ENCODE measurements around the gene KIF26A. TPM values are rescaled to one million over a fixed set of nuclear protein-coding genes. Genes with fewer than 3 reads are reported as not detected.

Gene KIF26A
- total RNA-seq, 1 experiment from 2014 or later, result 0.92 TPM

- Histone ChIP-seq H3K27me3 (no peaks in the 10 kb centered on the region), H3K4me3 (no peak overlapping the region), H3K36me3 (no peaks in the 10 kb centered on the region), H3K9me3 (no peaks in the 10 kb centered on the region)
- no peak for DNase-seq
These were observed 20.2 kb upstream of the KIF26A start for GRCh38 chr14:104118006-104118844.

- Histone ChIP-seq H3K36me3 (no peaks in the 10 kb centered on the region), H3K4me3 (no peak overlapping the region), H3K27me3 (no peaks in the 10 kb centered on the region), H3K9me3 (0 out of 2 replicates have a peak, but pooled peaks cover 4% of the 10 kb centered on the region)
- DNase-seq, result no peak
These were observed 19.3 kb upstream of the KIF26A start for GRCh38 chr14:104119119-104119487.

- no peaks in the 10 kb centered on the region for H3K27me3 ChIP-seq
- 0 out of 2 replicates have a peak, but pooled peaks cover 4% of the 10 kb centered on the region for H3K9me3 ChIP-seq
- no peaks in the 10 kb centered on the region for H3K36me3 ChIP-seq
- no peak for DNase-seq
- no peak overlapping the region for H3K4me3 ChIP-seq
These were observed 18.7 kb upstream of the KIF26A start for GRCh38 chr14:104119488-104120251.

DNA sequence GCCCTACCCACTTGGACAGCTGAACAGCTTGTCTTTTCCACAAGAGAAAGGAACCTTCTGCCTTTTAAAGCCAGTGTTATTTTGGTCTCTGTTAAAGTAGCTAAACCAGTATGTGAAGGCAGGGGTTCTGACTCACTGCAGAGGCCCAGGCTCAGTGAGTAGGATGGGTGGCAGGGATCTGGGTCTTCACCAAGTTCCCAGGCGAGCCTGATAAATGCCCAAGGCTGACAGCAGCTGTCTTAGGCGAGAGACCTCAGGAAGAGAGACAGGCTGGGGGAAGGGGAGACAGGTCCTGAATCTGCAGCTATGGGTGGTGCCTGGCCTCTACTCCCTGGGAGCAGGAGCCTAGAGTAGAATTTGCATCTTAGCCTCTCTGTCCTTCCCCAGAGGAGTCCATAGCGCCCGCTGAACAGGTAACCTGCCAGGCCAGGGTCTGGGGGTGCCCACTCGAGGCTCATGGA lies 18.1 kb upstream of the KIF26A start:
- H3K36me3 ChIP-seq, result no peaks in the 10 kb centered on the region

GRCh38 chr14:104121142-104121541 lies 17.2 kb upstream of the KIF26A start:
- no peak for DNase-seq
- Histone ChIP-seq H3K9me3 (peaks cover 8% of the 10 kb centered on the region; the same call in 1 of the 2 replicates), H3K27me3 (no peaks in the 10 kb centered on the region), H3K36me3 (no peaks in the 10 kb centered on the region), H3K4me3 (no peak overlapping the region)

More for the DNA sequence above, 18.1 kb upstream of the KIF26A start:
- no peaks in the 10 kb centered on the region for H3K27me3 ChIP-seq
- H3K4me3 ChIP-seq, result no peak overlapping the region
- no peak for DNase-seq
- peaks cover 8% of the 10 kb centered on the region; the same call in 1 of the 2 replicates for H3K9me3 ChIP-seq

- Histone ChIP-seq H3K4me3 (no peak overlapping the region), H3K36me3 (no peaks in the 10 kb centered on the region), H3K27me3 (no peaks in the 10 kb centered on the region), H3K9me3 (peaks cover 8% of the 10 kb centered on the region; the same call in 1 of the 2 replicates)
- DNase-seq, result no peak
These were observed 14.5 kb upstream of the KIF26A start for GRCh38 chr14:104123879-104124278.

GRCh38 chr14:104125011-104125410 lies 13.4 kb upstream of the KIF26A start:
- no peak for DNase-seq
- no peak overlapping the region for H3K4me3 ChIP-seq
- H3K9me3 ChIP-seq, result peaks cover 12% of the 10 kb centered on the region; the same call in 1 of the 2 replicates
- H3K27me3 ChIP-seq, result no peaks in the 10 kb centered on the region
- no peaks in the 10 kb centered on the region for H3K36me3 ChIP-seq

- no peaks in the 10 kb centered on the region for H3K36me3 ChIP-seq
- no peak for DNase-seq
- peaks cover 12% of the 10 kb centered on the region; the same call in 1 of the 2 replicates for H3K9me3 ChIP-seq
- no peak overlapping the region for H3K4me3 ChIP-seq
- no peaks in the 10 kb centered on the region for H3K27me3 ChIP-seq
These were observed 11.6 kb upstream of the KIF26A start for GRCh38 chr14:104126753-104127152.

DNA sequence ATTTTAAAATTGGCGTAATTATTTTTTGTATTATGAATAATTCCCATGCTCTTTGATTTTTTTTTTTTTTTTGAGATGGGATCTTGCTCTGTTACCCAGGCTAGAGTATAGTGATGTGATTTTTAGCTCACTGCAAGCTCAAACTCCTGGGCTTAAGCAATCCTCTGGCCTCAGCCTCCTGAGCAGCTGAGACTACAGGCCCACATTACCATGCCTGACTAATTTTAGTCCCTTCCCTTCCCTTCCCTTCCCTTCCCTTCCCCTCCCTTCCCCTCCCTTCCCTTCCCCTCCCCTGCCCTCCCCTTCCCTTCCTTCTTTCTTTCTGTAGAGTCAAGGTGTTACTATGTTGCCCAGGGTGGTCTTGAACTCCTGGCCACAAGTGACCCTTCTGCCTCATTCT lies 9.4 kb upstream of the KIF26A start:
- H3K9me3 ChIP-seq, result peaks cover 10% of the 10 kb centered on the region; the same call in 1 of the 2 replicates
- H3K4me3 ChIP-seq, result no peak overlapping the region
- no peak for DNase-seq
- no peaks in the 10 kb centered on the region for H3K36me3 ChIP-seq
- no peaks in the 10 kb centered on the region for H3K27me3 ChIP-seq

- no peaks in the 10 kb centered on the region for H3K36me3 ChIP-seq
- no peak for DNase-seq
- peaks cover 8% of the 10 kb centered on the region; the same call in 1 of the 2 replicates for H3K9me3 ChIP-seq
- no peak overlapping the region for H3K4me3 ChIP-seq
- no peaks in the 10 kb centered on the region for H3K27me3 ChIP-seq
These were observed 8.8 kb upstream of the KIF26A start for GRCh38 chr14:104129556-104129955.

DNA sequence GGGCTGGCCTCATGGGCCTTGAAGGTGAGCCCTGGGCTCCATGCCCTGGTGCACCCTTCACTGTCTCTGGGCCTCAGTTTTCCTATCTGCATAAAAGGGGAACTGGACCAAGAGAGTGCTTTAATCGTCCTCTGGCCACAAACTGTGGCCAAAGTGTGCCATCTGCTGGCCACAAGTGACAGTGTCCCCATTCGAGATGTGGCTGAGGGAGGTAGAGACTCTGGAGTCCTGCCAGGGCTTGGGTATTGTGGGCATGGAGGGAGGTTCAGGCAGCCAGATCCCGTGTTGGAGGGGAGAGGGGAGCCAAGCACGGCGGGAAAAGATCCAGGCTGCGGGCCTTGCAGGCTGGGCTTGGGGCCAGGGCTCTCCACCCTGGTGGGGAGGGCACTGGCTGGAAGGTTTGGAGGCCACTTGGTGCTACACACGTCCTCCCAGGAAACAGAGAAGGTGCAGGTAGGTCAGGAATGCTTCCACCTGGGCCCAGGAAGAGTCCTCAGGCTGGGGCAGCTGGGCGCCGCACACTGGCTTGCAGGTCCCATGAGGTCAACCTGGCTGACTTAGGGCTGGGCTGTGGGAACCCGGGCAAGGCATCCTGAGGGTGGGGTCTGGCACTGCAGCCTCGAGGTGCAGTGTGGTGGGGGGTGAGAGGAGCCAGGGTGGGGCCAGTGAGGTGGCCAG lies 7.3 kb upstream of the KIF26A start:
- H3K27me3 ChIP-seq, result no peaks in the 10 kb centered on the region
- 0 out of 2 replicates have a peak, but pooled peaks cover 4% of the 10 kb centered on the region for H3K9me3 ChIP-seq
- no peak overlapping the region for H3K4me3 ChIP-seq
- no peaks in the 10 kb centered on the region for H3K36me3 ChIP-seq
- no peak for DNase-seq

DNA sequence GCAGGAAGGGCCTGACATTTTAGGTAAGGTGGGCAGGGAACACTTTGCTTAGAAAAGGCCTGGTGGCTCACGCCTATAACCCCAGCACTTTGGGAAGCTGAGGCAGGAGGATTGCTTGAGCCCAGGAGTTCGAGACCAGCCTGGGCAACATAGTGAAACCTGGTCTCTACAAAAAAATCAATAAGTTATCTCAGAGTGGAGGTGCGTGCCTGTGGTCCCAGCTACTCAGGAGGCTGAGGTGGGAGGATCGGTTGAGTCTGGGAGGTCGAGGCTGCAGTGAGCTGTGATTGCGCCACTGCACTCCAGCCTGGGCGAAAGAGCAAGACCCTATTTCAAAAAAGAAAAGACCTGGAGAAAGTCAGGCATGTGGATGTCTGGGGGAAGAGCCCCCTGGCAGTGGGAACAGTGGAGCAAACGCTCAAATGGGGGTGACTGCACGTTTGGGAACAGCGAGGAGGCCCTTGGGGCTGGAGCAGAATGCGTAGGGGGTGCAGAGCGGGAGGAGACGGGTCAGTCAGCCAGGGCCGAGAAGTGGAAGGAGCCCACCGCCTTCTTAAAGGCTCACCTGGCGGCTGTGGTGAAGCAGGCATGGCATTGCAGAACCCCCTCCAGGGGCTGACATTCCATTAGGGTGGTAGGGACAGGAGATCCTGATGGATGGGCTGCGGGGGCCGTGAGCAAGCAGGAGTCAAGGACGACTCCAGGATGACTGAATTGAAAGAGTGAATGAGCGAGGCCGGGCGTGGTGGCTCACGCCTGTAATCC lies 6.2 kb upstream of the KIF26A start:
- H3K9me3 ChIP-seq, result 0 out of 2 replicates have a peak, but pooled peaks cover 4% of the 10 kb centered on the region
- H3K27me3 ChIP-seq, result peaks cover 7% of the 10 kb centered on the region
- H3K4me3 ChIP-seq, result no peak overlapping the region
- no peaks in the 10 kb centered on the region for H3K36me3 ChIP-seq
- no peak for DNase-seq

DNA sequence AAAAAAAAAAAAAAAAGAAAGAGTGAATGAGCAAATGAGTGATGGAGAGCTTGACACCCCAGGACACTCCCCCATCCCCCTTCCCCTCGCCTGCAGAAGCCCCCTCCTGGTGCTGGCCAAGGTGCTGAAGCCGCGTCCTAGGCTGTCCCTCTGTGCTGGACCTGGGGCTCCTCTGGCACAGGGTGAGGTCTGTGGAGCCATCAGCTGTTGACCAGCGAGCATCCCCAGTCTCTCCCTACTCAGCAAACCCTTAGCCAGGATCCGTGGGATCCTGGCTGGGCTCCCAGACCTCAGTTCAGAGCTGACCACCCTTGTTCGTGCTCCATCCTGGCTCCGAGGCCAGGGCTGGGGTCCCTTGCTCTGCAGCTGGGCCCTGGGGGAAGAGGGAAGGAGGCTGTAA lies 5.4 kb upstream of the KIF26A start:
- Histone ChIP-seq H3K27me3 (peaks cover 10% of the 10 kb centered on the region), H3K9me3 (0 out of 2 replicates have a peak, but pooled peaks cover 4% of the 10 kb centered on the region), H3K36me3 (no peaks in the 10 kb centered on the region), H3K4me3 (no peak overlapping the region)
- DNase-seq, result no peak

- Histone ChIP-seq H3K27me3 (peaks cover 10% of the 10 kb centered on the region), H3K4me3 (no peak overlapping the region)
- no peak for DNase-seq
These were observed 4.9 kb upstream of the KIF26A start for GRCh38 chr14:104133496-104133895.

DNA sequence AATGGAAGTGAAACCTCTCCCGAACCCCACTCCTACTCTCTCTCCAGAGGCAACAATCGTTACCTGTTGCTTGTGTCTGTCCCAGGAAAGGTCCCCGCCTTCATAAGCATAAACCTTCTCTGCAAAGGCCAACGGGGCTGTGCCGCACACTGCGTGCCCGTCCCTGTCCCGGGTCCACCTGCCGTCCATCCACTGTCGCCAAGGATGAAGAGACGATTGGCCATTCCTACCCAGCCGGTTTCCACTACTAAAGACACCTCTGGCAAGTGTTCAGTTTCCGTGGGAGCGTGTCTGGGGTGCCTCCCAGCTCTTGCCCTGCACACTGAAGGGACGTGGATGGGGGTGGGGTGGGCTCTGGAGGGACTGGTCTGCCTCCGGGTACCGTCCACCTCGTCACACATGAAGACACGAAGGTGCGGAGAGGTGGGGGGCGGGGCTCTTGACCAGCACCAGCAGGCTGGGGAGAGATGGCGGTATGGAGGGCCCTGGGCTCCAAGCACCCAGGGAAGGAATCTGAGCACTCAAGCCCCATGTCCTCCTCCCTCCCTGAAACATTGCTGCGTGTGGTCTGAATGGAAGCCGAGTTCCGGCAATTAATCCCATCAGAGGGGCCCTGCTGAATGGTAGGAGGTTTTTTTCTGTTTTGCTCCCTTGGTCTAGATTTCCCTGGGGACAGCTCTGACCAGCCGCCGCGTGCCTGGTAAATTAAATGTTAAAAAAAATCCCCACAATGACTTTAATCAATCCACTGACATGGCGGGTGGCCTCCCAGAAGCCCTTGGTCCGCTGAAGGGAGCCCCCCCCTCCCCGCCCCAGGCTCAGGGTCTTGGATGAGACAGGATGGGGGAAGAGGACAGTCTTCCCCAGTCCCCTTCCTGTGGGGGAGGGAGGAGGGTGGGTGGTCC lies 4.1 kb upstream of the KIF26A start:
- Histone ChIP-seq H3K9me3 (0 out of 2 replicates have a peak, but pooled peaks cover 4% of the 10 kb centered on the region), H3K4me3 (no peak overlapping the region), H3K27me3 (peaks cover 10% of the 10 kb centered on the region), H3K36me3 (no peaks in the 10 kb centered on the region)
- DNase-seq, result no peak

More at GRCh38 chr14:104133496-104133895, 4.9 kb upstream of the KIF26A start:
- Histone ChIP-seq H3K9me3 (0 out of 2 replicates have a peak, but pooled peaks cover 4% of the 10 kb centered on the region), H3K36me3 (no peaks in the 10 kb centered on the region)

All from MG63 (cell line).